ENCODE measurements around the gene FASN. TPM values are rescaled to one million over a fixed set of nuclear protein-coding genes. Genes with fewer than 3 reads are reported as not detected.

Gene FASN
- total and polyA plus RNA-seq, 8 donors: 22.8 to 268 (median 81.6) TPM

- intact Hi-C loops (cut with DNase I; ENCODE audit: low total_unique reads): no loop called here
- Histone ChIP-seq H3K4me1 (no peaks in the 10 kb centered on the region), H3K36me3 (peaks cover 45 to 59% (median 57%) of the 10 kb centered on the region in 4 donors), H3K9me3 (no peaks in the 10 kb centered on the region), H3K4me3 (no peak overlapping the region), H3K27ac (no peak overlapping the region), H3K27me3 (no peaks in the 10 kb centered on the region)
- no peak for DNase-seq
- 80 to 92% (median 92%) methylated on average over 7 to 18 of the region's 18 CpGs for WGBS, 5 donors
- TF ChIP-seq POLR2AphosphoS5 (IDR thresholded peaks at IDR 0.05) (no peak), CTCF (IDR thresholded peaks at IDR 0.05) (no peak), POLR2A (IDR thresholded peaks at IDR 0.05) (no peak), EP300 (IDR thresholded peaks at IDR 0.05) (no peak)
Observed at GRCh38 chr17:82078433-82078832, 19.6 kb downstream of the FASN start.

- intact Hi-C loops (cut with DNase I; ENCODE audit: low total_unique reads): no loop called here
- no peak overlapping the region for H3K27ac ChIP-seq
- no peaks in the 10 kb centered on the region for H3K4me1 ChIP-seq
- WGBS, 5 donors: 67 to 75% (median 70%) methylated on average over 25 to 28 of the region's 28 CpGs
- DNase-seq: peak in 1 of 2 donors; percentile 73
- H3K4me3 ChIP-seq: no peak overlapping the region
- no peak for TF ChIP-seq EP300 (IDR thresholded peaks at IDR 0.05)
- no peak for TF ChIP-seq POLR2A (IDR thresholded peaks at IDR 0.05)
- TF ChIP-seq POLR2AphosphoS5 (IDR thresholded peaks at IDR 0.05): no peak
- TF ChIP-seq CTCF (IDR thresholded peaks at IDR 0.05): no peak
- H3K36me3 ChIP-seq: peaks cover 39 to 53% (median 50%) of the 10 kb centered on the region in 4 donors
- no peaks in the 10 kb centered on the region for H3K27me3 ChIP-seq
- H3K9me3 ChIP-seq: no peaks in the 10 kb centered on the region
Observed at GRCh38 chr17:82077617-82078358, 20.2 kb downstream of the FASN start.

- Histone ChIP-seq H3K9me3 (no peaks in the 10 kb centered on the region), H3K4me1 (no peaks in the 10 kb centered on the region), H3K36me3 (peaks cover 31 to 45% (median 42%) of the 10 kb centered on the region in 4 donors), H3K27me3 (no peaks in the 10 kb centered on the region), H3K27ac (no peak overlapping the region), H3K4me3 (no peak overlapping the region)
- 66 to 81% (median 78%) methylated on average over 13 to 21 of the region's 21 CpGs for WGBS, 5 donors
- peak in 1 of 2 donors; percentile 34 for DNase-seq
- intact Hi-C loops (cut with DNase I; ENCODE audit: low total_unique reads): no loop called here
- TF ChIP-seq EP300 (IDR thresholded peaks at IDR 0.05): no peak
- TF ChIP-seq CTCF (IDR thresholded peaks at IDR 0.05): no peak
- TF ChIP-seq POLR2AphosphoS5 (IDR thresholded peaks at IDR 0.05): no peak
- TF ChIP-seq POLR2A (IDR thresholded peaks at IDR 0.05): no peak
Observed at GRCh38 chr17:82076785-82077591, 21.0 kb downstream of the FASN start.

GRCh38 chr17:82076018-82076784, 21.8 kb downstream of the FASN start:
- no peaks in the 10 kb centered on the region for H3K27me3 ChIP-seq
- 75 to 82% (median 75%) methylated on average over 25 of the region's 25 CpGs for WGBS, 5 donors

More at GRCh38 chr17:82076018-82076784, 21.8 kb downstream of the FASN start:
- Histone ChIP-seq H3K9me3 (no peaks in the 10 kb centered on the region), H3K27ac (no peak overlapping the region), H3K4me1 (no peaks in the 10 kb centered on the region), H3K4me3 (no peak overlapping the region), H3K36me3 (peaks cover 23 to 37% (median 34%) of the 10 kb centered on the region in 4 donors)
- intact Hi-C loops (cut with DNase I; ENCODE audit: low total_unique reads): no loop called here
- no peak for DNase-seq
- no peak for TF ChIP-seq EP300 (IDR thresholded peaks at IDR 0.05)
